UCSD-AML1 (cell line): Measurements from ENCODE around the gene CAST.

Source experiments
- DNase-seq: peaks from one replicate; lab custom pipeline; 2025; ENCODE audit not compliant: unreplicated experiment; lab: John Stamatoyannopoulos, UW

The CAST gene

DNA sequence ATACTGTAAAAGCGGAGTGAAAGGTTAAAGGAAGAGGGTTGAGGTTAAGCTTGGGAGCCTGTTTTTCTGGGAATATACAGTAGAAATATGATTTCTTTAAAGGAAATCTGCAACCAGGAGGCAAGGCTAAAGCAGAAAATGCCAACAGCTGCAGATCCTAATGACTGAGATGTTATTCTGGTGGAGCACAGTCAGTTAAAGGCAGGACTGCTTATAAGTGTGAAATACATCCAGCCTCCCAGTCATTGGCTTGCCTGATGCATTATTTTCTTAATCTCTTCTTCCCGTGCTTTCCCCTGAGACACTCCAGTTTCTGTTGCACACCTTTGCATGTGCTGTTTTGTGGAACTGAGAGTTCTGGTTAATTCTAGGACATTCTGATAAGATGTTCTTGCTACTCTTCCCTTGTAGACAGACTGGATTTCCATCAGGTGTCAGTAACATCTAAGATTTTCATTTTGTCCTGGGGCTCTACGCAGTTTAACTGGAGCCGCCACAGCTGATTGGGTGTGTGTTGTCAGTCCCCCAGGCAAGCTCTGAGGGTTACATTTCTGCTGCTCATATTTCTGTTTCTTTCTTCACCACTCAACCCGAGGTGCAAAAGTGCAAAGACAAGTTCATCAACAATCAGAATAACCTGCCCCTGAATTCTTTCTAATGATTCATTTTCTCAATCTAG lies 44.4 kb downstream of the CAST start:
- no peak for DNase-seq

DNA sequence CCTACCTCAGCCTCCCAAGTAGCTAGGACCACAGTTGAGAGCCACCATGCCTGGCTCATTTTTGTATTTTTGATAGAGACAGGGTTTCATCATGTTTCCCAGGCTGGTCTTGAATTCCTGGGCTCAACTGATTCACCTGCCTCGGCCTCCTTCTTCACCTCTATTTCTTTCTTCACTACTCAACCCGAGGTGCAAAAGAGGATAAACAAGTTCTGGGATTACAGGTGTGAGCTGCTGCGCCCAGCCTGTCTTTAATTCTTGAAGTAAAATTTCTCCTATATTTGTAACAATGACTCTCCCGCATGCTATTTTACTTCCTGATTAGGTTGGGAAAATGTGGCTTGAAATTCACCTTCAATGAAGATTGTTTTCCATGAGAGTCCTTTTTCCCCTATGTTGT lies 46.4 kb downstream of the CAST start:
- DNase-seq: no peak

DNA sequence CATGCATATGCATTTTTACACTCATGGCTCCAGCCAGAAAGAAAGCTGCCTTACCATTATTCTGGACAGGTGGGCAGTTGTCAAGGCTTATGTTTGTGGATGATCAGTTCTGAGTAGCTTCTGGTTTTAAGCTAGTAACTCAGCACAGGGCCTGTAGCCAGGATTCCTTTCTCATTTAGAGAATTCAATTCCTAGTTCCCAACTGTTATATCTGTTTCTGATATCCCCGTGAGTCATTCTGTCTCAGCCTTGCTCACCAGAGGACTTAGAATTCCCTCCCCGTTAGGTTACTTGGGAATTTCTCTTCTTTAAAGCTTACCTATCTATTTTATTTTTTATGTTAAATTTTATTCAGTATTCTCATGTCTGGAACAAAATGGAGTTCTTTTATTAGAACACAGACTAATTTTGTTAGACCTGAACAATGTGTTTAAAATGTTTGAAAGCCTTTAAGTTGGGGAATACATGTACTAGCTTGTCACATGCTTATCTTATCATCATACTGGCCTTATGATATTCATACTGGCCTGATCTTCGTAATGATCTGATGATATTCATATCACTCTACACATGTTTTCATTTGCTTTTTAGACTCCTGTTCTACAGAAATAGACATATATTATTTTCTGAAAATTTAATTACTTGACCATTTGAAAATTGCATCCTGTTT lies 47.1 kb downstream of the CAST start:
- DNase-seq: no peak

DNA sequence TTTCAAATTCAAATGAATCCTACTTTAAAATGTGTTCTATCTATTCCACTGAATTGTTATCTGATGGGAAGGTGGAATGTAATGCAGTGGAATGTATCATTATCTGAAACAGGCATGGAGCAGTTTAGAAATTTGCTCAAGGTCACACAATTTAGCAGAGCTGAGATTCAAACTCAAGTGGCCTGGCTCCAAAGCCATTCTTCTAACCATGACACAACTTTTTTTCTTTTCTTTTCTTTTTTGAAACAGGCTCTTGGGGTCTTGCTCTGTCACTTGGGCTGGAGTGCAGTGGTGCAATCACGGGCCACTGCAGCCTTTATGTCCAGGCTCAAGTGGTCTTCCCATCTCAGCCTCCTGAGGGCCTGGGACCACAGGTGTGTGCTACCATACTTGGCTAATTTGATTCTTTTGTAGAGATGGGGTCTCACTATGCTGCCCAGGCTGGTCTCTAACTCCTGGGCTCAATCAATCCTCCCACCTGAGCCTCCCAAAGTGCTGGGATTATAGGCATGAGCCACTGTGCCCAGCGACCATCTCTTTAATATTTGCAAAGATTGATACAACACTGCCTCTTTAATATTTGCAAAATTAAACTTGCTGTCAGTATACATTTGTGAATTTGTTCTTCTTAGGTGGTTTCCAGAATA lies 50.0 kb downstream of the CAST start:
- no peak for DNase-seq

DNA sequence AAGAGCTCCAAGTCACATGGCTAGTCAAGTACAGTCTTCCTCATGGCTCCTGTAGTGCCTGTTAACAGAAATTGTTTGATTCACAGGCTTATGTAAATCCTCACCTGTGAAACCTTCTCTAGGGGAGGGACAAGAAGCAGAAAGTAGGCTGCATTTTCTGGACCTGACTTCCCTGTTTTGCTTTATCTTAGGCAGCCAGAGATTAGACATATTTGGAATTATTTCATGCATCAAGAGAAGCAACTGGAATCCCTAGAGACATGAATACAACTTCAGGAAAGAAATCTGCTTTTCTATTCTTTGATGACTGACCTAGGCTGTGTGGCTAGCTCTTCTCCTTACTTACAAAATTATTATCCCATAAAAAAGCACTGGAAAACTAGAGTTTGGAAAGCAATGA lies 52.3 kb downstream of the CAST start:
- no peak for DNase-seq

DNA sequence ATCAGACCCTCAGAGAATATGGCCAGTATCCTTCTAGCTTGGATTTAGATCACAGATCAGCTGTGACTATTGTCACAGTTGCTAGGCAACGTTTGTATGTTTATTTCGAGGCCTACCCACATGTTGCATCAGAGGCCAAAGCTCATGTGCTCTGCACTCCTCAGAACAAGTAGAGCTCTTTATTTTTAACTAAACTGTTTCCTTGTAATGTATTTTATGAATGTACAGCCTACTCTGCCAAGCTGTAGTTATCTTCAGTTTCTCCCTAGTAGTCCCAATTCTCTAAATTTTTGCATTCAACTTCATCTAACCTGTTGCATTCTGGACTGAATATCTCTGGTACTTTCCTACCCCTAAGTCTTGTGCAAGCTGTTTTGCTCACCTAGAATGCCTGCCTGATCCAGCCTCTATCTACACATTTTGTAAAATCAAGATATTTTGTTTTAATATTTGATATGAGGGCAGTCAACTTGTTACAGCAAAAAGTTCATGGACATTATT lies 52.8 kb downstream of the CAST start:
- no peak for DNase-seq

DNA sequence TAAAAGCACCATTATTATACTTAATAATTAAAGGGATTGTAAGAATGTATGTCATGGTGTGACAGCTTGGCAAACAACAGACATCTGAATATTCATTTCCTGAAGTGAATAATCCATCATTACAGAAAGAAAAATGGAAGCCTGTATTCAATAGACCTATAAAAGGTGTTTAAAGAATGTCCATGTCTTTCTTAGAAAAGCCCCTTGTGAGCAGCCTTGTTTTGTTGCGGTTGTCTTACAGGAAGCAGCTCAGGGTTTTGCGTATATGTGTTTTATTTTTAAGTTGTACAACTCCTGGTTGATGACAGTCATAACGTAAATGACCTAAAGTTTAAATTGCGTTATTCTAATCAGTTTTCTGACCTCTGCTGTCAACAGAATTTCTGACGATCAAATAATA lies 53.8 kb downstream of the CAST start:
- DNase-seq: no peak

DNA sequence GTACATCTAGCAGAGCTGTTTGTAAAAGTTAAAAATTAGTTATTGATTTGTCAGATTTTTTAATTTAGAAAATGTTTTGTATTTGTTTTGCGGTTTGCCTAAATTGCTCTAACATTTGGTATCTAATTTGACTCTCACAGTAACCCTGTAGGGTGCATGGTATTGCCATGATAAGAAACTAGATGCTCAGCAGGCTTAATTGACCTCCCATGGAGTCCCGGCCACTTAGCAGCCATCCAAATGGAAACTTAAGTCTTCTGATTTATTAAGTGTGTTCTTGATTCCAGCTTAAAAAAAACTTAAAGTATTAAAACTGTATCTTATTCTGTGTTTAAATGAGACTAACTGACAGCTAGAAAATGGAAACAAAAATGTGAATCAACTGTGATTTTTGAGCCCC lies 54.5 kb downstream of the CAST start:
- no peak for DNase-seq

DNA sequence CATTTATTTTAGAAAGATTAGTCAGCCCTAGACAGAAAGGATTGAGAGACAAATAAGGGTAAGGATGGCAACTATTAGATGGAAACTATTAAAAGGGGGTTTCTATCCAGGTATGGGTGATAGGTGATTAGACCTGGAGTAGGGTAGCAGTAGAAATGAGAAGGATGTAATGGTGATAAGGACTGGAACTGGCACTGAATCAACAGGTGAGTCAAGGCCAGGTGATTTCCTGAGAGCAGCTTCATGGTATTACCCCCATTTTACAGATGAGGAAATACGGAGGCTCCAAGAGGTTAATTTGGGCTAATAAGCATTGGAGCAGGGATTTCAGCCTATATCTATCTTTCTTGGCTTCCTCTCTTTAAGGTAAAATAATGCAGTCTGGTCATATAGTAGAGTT lies 55.7 kb downstream of the CAST start:
- no peak for DNase-seq

DNA sequence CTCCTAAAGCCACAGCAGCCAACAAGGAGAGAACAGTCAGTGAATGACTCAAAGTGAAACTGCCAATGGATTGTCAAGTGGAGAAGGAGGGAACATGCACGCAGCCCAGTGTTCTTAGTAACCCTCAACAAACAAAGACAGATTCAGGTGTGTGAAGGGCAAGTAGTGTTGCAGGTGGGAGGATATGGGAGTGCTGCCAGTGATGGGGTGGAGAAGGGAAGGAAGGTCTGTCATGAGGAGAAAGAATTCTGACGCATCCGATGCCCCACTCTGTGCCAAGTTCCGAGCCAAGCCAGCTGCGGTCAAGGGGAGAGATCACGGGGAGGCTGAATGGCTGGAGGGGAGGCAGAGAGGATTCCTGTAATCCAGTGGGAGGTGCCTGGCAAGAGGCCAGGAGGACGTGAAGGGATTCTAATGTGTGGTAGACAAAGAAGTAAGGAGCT lies 56.5 kb downstream of the CAST start:
- DNase-seq: no peak

DNA sequence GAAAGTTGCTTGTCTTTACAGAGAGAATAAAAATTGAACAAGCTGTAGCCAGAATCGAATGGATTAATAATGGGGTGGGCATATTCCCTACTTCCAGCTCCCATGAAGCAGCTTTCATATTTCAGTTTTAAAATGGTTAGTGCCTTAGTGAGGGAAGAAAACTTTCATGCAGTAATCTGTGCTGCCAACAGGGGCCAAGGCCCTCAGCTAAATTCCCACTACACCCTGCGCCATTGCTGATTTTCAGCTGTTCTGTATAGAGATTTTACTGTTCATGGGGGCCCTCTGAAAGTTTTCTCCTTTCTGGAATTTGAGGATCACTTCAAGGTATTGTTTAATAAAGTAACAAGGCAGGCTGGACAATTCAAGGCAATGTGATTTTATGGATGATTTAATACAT lies 58.2 kb downstream of the CAST start:
- DNase-seq: no peak

DNA sequence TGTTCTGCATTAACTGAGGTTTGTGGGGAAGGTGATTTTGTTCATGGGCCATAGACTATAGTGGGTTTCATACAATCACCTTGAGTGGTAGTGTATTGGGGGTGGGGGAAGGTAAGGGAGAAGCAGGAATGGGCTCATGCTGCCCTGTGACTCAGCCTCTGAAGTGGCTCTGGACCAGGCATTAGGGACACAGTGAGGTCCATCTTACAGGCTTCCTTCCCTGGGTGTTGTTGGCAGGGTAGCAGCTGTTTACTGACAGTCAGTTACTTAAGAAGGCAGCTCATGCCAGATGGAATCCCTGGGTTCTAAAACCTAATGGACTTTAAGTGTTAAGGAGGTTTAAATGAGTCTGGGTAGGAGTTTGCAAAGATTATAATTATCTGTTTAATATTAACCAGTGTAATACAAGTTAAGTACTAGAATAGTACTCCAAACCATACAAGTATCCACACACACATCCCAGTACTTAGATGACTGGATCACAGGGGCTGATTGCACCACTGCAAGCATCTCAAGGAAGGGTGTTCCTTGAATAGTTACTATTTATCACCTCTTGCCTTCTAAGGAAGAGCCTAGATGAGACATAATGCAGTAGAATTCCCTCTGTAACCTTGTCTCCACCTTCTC lies 59.3 kb downstream of the CAST start:
- no peak for DNase-seq

DNA sequence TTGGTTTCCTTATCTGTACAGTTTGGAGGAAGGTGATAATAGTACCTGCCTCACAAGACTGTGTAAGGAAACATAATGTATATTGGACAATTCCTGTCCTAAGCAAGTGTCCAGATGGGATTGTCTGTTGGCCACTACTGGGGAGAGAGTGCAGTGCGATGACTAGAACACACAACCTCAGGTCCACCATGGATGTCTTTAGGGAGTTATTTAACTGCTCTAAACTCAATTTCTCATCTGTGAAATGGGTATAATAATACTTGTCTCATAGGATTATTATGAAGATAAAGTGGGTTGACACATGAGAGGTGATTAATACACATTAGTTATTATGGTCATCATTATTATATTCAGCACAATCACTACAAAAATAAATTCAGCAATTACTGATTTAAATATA lies 63.1 kb downstream of the CAST start:
- no peak for DNase-seq

DNA sequence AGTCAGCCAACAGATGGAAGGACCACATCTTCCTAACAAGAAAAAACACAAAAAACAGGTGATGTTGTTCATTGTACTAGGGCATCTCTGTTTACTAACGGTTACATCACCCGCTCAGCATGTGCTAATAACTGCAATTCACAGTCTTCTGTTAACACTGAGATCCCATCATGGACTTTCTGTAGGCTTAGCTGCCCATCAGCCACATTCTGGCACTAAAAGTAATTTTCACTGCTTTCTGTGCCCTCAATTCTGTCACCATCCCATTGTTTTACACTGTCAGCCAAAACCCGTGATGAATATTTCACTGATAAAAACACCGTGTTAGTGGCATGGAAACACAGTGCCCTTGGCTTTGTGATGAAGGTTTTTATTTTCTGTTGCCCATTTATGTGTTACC lies 64.6 kb downstream of the CAST start:
- no peak for DNase-seq

DNA sequence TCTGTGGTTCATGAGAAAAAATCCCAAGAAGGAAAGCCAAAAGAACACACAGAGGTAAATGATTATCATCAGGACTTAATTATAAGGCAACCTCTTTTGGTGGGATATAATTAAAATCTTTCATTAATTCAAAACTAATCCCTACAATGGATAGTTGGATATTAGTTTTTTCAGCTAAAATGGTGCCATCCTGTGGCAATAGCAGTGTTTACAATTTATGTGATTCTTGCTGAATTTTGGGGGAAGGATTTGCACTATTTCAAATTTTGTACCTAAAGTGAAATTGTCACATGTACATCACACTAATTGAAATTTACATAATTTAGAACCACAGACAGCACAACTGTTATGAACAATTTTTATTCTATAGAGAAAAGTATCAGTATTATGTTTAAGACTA lies 67.0 kb downstream of the CAST start:
- no peak for DNase-seq

DNA sequence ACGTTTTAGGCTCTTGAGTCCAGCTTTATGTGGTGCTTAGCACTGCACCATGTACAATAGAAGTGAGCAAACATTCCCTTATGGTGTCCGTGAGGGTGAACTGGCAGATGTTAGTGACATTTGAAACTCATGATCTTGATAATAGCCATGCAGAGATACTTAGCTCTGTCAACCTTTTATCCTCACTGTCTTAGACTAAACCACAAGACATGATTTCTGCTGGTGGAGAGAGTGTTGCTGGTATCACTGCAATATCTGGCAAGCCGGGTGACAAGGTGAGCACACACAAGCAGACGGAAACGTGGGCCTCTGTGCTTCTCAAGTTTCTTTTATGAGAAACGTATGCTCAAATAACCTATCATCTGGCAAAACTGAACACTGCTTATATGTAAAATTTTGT lies 68.4 kb downstream of the CAST start:
- DNase-seq: no peak

DNA sequence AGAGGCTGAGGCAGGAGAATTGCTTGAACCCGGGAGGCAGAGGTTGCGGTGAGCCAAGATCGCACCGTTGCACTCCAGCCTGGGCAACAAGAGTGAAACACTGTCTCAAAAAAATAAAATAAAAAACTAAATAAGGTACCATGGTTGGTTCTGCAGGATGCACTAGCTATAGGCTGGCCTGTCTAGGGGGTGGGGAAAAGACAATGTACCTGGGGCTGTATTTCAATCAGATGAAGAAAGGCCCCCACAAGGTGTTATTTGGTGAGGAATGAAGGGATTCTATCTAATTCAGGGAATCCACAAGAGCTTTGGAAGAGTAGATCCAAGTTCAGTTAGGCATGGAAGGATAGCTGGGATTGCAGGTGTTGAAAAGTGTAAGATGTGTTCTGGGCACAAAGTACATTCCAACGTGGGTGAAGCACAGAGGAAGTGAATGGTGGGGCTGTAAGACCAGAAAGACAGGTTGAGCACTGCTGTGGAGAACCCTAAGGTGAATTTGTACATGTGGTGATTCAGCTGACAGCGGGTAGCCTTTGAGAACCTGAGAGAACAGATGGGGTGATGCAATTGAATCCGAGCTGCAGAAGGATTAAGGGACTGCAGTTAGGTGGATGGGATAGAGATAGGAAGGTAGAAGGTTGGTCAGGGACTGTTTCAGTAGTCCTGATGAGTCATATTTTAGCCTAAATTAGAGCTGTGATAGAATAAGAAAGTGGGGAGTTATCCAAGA lies 71.8 kb downstream of the CAST start:
- DNase-seq: no peak

DNA sequence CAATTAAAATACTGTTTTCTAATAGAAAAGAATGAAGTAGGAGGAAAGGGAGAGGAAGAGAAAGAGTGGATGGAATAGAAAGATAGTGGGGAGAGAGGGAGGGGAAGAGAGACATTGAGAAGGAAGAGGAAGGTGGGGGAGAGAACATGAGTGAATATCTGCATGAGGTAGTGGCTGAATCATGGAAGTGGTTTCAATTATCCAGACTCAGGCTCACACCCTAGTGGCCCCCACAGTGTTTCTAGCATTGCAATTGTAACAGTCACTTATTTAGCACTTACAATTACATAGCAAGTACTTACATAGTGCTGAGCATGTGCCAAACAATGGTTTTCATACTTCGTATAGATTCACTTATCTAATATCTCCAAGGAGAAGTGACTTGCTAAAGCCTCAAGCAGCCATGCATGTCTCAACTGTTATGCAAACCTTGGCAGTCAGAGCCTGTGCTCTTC lies 72.7 kb downstream of the CAST start:
- DNase-seq: no peak

DNA sequence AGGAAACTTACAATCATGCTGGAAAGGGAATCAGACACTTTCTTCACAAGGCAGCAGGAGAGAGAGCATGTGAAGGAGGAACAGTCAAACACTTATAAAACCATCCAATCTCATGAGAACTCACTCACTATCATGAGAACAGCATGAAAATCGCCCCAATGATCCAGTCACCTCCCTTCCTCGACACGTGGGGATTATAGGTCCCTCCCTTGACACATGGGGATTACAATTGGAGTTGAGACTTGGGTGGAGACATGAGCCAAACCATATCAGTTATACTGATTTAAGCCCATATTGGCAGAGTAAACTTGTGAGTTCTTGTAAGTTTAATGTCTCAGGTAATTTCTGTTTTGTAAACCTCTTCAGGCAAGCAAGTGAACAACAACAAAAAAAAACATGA lies 74.8 kb downstream of the CAST start:
- no peak for DNase-seq

DNA sequence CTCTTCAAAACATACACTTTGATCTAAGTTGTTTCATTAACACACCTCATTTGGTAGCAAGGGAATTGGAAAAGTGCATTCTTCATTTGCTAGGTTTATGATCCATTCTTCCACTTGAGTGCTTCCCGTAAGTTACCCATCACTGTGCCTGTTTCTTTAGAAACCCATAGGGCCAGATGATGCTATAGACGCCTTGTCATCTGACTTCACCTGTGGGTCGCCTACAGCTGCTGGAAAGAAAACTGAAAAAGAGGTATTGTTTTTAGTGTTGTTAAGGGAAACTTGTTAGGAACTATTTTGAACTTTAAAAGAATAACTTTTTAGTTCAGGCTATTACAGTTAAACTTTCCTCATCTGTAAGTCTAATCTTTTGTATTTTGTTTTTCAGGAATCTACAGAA lies 78.9 kb downstream of the CAST start:
- no peak for DNase-seq

DNA sequence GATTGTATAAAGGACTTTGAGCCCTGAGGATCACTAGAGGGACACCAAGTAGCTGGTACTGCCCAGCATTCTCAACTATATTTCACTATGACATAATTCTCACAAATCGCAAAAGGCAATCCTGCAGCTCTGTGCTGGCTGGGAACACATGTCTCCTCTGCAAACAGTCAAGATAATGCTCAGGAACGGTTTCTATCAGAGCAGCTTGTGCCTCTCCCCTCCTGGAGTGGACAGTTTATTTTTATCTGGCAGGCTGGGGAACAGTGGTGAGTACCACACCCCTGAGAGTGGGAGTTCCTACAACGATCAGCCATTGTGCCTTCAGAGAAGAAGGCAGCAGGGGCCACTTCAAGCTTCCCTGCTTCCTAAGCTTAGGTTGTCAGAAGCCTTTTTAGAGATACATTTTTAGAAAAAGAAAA lies 79.7 kb downstream of the CAST start:
- no peak for DNase-seq
